GM10266 (cell line): ENCODE measurements around the gene CYSTM1.

ENCODE experiments used
- DNase-seq: peaks from one replicate; pipeline ENCODE4 v3.0.0; 2012; ENCODE audit errors: extremely low spot score
- TF ChIP-seq, protein P1 (sequence below): IDR thresholded peaks from 2 replicates; pipeline ENCODE4 v1.5.1; 2012; ENCODE audit warnings: mild to moderate bottlenecking, low read depth; ENCODE audit not compliant: control insufficient read depth, insufficient read depth; ENCODE audit errors: missing control alignments

Gene CYSTM1

DNA sequence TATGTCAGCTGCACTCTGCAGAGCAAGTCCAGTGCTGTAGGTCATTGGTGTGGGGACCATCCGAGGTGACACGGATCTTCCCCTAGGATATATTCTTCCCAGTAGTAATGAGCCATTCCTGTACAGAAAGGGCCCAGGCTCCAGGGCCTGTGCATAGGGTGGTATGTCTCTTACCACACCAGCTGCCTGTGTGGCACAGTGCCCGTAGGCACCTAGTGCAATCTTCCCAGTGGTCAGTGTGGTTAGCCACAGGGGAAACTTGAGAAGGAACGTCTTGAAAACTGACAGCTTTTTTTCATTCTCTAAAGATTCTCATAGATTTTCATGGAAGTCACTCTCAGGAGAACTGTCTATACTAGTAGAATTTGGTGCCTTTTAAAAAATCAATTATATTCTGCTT is 39.8 kb downstream of the CYSTM1 start:
- TF ChIP-seq, protein P1, sequence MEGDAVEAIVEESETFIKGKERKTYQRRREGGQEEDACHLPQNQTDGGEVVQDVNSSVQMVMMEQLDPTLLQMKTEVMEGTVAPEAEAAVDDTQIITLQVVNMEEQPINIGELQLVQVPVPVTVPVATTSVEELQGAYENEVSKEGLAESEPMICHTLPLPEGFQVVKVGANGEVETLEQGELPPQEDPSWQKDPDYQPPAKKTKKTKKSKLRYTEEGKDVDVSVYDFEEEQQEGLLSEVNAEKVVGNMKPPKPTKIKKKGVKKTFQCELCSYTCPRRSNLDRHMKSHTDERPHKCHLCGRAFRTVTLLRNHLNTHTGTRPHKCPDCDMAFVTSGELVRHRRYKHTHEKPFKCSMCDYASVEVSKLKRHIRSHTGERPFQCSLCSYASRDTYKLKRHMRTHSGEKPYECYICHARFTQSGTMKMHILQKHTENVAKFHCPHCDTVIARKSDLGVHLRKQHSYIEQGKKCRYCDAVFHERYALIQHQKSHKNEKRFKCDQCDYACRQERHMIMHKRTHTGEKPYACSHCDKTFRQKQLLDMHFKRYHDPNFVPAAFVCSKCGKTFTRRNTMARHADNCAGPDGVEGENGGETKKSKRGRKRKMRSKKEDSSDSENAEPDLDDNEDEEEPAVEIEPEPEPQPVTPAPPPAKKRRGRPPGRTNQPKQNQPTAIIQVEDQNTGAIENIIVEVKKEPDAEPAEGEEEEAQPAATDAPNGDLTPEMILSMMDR = no peak
- DNase-seq = no peak

DNA sequence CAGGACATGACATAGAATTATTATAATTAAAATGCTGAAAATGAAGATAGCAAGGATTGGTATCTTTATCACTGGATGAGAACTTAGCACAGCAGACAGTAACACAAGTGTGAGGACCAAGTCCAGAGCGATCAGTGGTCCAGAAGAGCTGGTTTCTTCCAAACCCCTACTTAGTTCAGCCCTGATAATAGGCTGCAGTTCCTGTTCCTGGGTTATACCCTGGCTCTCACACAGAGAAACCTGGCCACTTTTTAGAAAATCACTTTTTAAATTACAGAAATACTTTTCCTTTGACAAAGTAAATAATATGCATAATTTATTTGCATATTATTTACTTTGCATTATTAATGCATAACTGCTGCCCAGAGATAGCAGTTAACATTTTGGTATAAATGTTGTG is 40.3 kb downstream of the CYSTM1 start:
- no peak for DNase-seq
- TF ChIP-seq, protein P1 = no peak

DNA sequence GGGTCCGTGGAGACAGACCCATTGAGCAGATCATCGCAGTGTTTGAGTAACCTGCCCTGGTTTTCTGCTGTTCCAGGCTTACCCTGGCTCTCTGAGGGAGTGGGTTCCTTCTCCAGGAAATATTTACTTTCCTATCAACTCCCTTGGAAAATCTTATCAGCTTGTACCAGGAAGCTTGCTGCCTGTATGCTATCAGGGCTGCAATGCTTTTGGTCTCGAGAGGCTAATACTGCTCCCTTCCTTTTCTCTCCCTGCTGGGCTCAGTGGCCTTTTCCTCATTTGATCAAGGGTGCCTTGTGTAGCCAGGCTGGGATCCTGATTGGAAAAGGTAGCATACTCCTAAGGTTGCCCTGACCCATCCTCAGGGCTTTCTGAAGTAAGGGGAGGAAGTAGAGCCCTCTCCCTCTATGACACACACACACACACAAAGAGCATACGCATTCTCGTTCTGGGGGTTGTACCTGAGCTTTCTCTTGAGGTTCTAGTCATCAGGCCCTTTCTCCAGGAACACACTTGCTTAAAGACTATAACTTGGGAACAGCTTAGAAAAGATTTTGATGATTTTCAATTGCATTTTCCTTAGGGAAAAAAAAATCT is 41.6 kb downstream of the CYSTM1 start:
- TF ChIP-seq, protein P1 = no peak
- DNase-seq = no peak

DNA sequence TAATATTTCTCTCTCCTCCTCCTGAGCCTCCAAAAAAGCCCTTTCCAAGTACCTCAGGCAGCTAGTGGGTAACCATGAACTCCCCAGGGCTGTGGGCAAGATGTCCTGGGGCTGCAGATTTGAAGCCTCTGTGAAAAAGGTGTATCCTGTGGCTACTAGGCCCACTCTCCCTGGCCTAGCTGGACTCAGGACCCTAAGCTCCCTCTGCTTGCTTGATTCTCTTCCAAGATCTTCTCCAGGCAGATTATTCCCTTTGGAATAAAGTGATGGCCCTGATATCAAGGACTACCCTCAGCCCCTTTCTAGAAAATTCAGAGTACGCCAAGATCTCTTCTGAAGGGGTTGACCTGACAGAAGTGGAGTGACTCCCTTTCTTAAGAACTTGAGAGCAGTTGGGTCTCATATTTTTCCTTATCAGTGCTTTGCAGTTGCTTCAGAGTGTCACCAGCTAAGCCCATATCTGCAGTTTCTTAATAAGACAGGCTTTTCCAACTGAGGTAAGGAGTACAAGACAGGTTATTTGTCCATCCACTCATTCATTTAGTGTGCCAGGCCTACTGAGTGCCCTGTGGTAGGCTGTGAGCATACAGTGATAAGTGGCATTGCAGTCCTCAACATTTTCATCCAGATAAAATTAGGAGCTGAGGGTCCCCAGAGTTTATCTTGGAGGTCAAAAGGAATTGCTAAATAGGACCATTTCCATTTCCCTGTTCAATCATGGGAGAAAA is 42.5 kb downstream of the CYSTM1 start:
- TF ChIP-seq, protein P1 = no peak
- DNase-seq = no peak

DNA sequence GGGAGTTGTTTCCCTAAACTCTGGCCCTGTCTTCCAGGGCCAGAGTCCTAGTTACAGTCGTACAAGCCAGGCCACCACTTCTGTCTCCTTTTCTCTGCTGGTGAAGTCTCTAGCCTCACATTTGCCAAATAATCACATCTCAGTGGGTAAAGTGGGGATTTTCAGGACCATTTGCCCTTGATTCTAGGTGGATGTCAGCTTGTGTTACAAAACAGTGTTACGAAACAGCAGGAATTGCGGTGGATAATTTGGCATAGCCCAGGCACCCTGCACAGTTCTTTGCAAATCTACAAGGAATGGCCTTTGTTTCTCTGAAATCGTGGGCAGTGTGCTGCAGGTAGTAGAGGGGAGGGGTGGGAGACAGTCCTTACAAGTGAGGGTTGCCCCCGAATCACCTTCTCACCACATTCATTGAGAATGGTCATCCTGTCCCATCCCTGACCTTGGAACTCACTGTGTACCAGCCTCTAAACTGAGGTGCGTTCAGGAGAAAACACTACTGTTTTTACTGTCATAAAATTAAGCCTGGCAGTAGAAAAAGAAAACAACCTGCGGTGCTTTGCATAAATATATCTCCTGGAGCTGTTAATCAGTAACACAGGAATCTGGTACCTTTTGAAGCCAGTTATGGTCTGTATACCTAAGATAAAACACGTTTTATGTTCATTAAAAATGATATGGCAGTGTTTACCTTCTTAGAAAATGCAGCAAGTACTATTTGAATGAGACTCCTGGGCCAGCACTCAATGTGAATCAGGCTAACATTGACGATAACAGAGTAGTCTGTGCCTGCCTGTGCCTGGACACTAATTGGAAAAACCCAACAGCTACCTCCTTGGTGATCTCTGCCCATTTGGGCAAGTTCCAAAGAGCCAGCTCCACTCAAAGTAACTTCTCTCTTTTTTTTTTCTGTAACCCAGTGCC is 44.3 kb downstream of the CYSTM1 start:
- DNase-seq = no peak
- TF ChIP-seq, protein P1 = no peak

DNA sequence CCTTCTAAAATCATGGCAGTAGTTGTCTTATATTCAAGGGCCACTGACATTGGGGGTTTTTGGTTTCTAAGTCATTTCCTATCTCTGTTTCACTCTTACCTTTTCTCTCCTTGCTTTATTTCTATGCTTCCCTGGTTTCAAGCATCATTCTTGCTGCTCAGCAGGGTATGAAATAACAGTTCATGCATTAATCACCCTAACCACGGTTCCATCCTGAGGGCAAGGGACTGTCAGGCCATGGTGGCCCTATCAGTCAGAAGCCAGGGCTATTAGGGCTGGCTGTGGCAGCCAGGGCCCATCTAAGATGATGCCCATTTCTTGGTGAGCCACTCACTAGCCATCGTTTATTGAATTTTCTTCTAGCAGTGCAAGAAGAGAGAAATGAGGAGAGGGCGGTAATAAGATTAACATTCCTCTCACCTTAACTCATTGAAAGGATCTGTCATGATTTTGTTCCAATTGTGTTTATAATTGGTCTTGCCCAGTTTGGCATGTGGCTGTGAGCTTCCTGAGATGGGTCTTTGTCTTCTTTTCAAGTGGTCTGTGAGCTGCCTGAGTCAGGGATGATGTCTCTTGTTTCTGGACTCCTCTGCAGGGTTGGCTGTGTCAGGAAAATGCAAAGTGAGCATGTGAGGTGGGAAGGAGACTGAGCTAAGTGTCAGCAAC is 45.2 kb downstream of the CYSTM1 start:
- TF ChIP-seq, protein P1 = no peak
- no peak for DNase-seq
